Panc1 (cell line): ENCODE results near the gene WNT1.

ENCODE experiments used
- POLR2AphosphoS5 ChIP-seq: IDR thresholded peaks from 2 replicates; pipeline ENCODE4 v1.6.1; 2012; ENCODE audit warnings: mild to moderate bottlenecking, low read depth, low read length, moderate library complexity
- REST ChIP-seq, 2 experiments: IDR thresholded peaks; 2 replicates each; pipeline ENCODE4 v1.6.1; 2011 to 2012; ENCODE audit warnings: low read depth in 2 of 2, control low read depth in 1 of 2, low read length in 1 of 2, mild to moderate bottlenecking in 1 of 2, moderate library complexity in 1 of 2; ENCODE audit not compliant: insufficient read depth in 1 of 2
- SIN3A ChIP-seq: IDR thresholded peaks from 2 replicates; pipeline ENCODE4 v1.6.1; 2012; ENCODE audit warnings: low read depth, mild to moderate bottlenecking, low read length, moderate library complexity, borderline replicate concordance; ENCODE audit not compliant: insufficient read depth
- TCF7L2 ChIP-seq: IDR thresholded peaks from 2 replicates; pipeline ENCODE4 v1.6.1; 2011; ENCODE audit warnings: mild to moderate bottlenecking, low read depth, low read length, inconsistent platforms
- TF ChIP-seq, protein P1 (sequence below): fragments of 450-650 bp; IDR thresholded peaks from 2 replicates; pipeline ENCODE4 v1.5.1; 2017; ENCODE audit warnings: mild to moderate bottlenecking

- TF ChIP-seq REST (IDR thresholded peaks at IDR 0.05; ENCODE audit: insufficient read depth in 1 of 2, low read depth in 2 of 2, low read length in 1 of 2) (no peak), POLR2AphosphoS5 (no peak), TCF7L2 (no peak), SIN3A (no peak)
- TF ChIP-seq, protein P1, sequence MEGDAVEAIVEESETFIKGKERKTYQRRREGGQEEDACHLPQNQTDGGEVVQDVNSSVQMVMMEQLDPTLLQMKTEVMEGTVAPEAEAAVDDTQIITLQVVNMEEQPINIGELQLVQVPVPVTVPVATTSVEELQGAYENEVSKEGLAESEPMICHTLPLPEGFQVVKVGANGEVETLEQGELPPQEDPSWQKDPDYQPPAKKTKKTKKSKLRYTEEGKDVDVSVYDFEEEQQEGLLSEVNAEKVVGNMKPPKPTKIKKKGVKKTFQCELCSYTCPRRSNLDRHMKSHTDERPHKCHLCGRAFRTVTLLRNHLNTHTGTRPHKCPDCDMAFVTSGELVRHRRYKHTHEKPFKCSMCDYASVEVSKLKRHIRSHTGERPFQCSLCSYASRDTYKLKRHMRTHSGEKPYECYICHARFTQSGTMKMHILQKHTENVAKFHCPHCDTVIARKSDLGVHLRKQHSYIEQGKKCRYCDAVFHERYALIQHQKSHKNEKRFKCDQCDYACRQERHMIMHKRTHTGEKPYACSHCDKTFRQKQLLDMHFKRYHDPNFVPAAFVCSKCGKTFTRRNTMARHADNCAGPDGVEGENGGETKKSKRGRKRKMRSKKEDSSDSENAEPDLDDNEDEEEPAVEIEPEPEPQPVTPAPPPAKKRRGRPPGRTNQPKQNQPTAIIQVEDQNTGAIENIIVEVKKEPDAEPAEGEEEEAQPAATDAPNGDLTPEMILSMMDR, result no peak
Observed at GRCh38 chr12:48991247-48992050, 13.3 kb downstream of the WNT1 start.
